Right ventricle myocardium inferior (tissue), 1 donor: Measurements from ENCODE around the gene TANC1. TPM values are rescaled to one million over a fixed set of nuclear protein-coding genes. Genes with fewer than 3 reads are reported as not detected.

ENCODE experiments used
- ATAC-seq: fragments of 200-7000 bp; cut with Tn5 transposase; one replicate; pipeline ENCODE4 v1.9.1; 2020; ENCODE audit warnings: mild to moderate bottlenecking, moderate library complexity
- DNase-seq: peaks from one replicate; pipeline ENCODE4 v3.0.0; 2021; ENCODE audit errors: missing footprints
- intact Hi-C: fragments of 100-400 bp; cut with DNase I; formaldehyde crosslinking; loops from one replicate; pipeline ENCODE4 v1.11.0; 2022
- total RNA-seq: library from RNA; stranded (reverse); fragmentation: NEBNext Ultra II Directional; extraction: Animal tissue kit (Norgen Biotek cat#: 25700); gene quantifications from one replicate; pipeline ENCODE4 v1.2.1, GENCODE V29; 2021
- donor health status: DM: no; HTN: yes; CAD: no; lungs with severe emphysema.

Gene TANC1
- total RNA-seq, 1 donor from 2014 or later = 62.4 TPM

- no peak for ATAC-seq
- intact Hi-C loops = loop anchor here (1.0 to 2.0 kb wide), 3 partner anchors 86 to 218 kb away; no protein-coding TSS in a partner anchor
- DNase-seq = no peak
Measured at GRCh38 chr2:159118859-159119500, 150.5 kb downstream of the TANC1 start.

GRCh38 chr2:159119652-159120257 is 151.3 kb downstream of the TANC1 start:
- DNase-seq = no peak
- intact Hi-C loops = loop anchor here (2.0 kb wide), 1 partner anchor 87 kb away; no protein-coding TSS in a partner anchor
- ATAC-seq = peak; percentile 74

GRCh38 chr2:159123786-159124185 is 155.3 kb downstream of the TANC1 start:
- intact Hi-C loops = no loop called here
- DNase-seq (no peak), ATAC-seq (no peak)

- intact Hi-C loops = no loop called here
- DNase-seq (no peak), ATAC-seq (no peak)
Measured at GRCh38 chr2:159124441-159124911, 156.0 kb downstream of the TANC1 start.

- DNase-seq = no peak
- no peak for ATAC-seq
- intact Hi-C loops = no loop called here
Measured at GRCh38 chr2:159124931-159125467, 156.6 kb downstream of the TANC1 start.

GRCh38 chr2:159125858-159126257 is 157.4 kb downstream of the TANC1 start:
- intact Hi-C loops = no loop called here
- ATAC-seq (no peak), DNase-seq (no peak)

GRCh38 chr2:159126432-159127022 is 158.1 kb downstream of the TANC1 start:
- ATAC-seq (no peak), DNase-seq (no peak)
- intact Hi-C loops = no loop called here

GRCh38 chr2:159128191-159128590 is 159.8 kb downstream of the TANC1 start:
- no peak for DNase-seq
- intact Hi-C loops = no loop called here
- peak; percentile 83 for ATAC-seq

- DNase-seq = no peak
- no peak for ATAC-seq
- intact Hi-C loops = no loop called here
Measured at GRCh38 chr2:159129269-159129668, 160.8 kb downstream of the TANC1 start.

GRCh38 chr2:159129824-159130223 is 161.4 kb downstream of the TANC1 start:
- ATAC-seq = peak; percentile 26
- intact Hi-C loops = no loop called here
- no peak for DNase-seq

- intact Hi-C loops = no loop called here
- no peak for ATAC-seq
- DNase-seq = no peak
Measured at GRCh38 chr2:159130302-159130701, 161.9 kb downstream of the TANC1 start.

- DNase-seq (no peak), ATAC-seq (no peak)
- intact Hi-C loops = no loop called here
Measured at GRCh38 chr2:159131267-159131913, 162.9 kb downstream of the TANC1 start.

GRCh38 chr2:159131914-159132281 is 163.5 kb downstream of the TANC1 start:
- intact Hi-C loops = no loop called here
- no peak for DNase-seq
- ATAC-seq = no peak

- ATAC-seq (no peak), DNase-seq (no peak)
- intact Hi-C loops = no loop called here
Measured at GRCh38 chr2:159133797-159134196, 165.4 kb downstream of the TANC1 start.

GRCh38 chr2:159134979-159135378 is 166.5 kb downstream of the TANC1 start:
- DNase-seq = no peak
- intact Hi-C loops = loop anchor here (1.0 to 5.0 kb wide), 2 partner anchors 30 to 62 kb away; no protein-coding TSS in a partner anchor
- ATAC-seq = no peak

- intact Hi-C loops = loop anchor here (5.0 kb wide), 1 partner anchor 61 kb away; no protein-coding TSS in a partner anchor
- no peak for ATAC-seq
- no peak for DNase-seq
Measured at GRCh38 chr2:159136391-159136790, 168.0 kb downstream of the TANC1 start.

- intact Hi-C loops = loop anchor here (5.0 kb wide), 1 partner anchor 60 kb away; no protein-coding TSS in a partner anchor
- DNase-seq = no peak
- peak; percentile 41 for ATAC-seq
Measured at GRCh38 chr2:159137511-159138241, 169.2 kb downstream of the TANC1 start.

GRCh38 chr2:159138642-159139182 is 170.3 kb downstream of the TANC1 start:
- no peak for DNase-seq

More at GRCh38 chr2:159138642-159139182, 170.3 kb downstream of the TANC1 start:
- intact Hi-C loops = loop anchor here (5.0 kb wide), 1 partner anchor 59 kb away; no protein-coding TSS in a partner anchor
- no peak for ATAC-seq
